GM12864 (cell line): ENCODE results near the gene IKBKE.

Source experiments
- DNase-seq: peaks from one replicate; pipeline ENCODE4 v3.0.0-alpha.2; 2011; ENCODE audit warnings: low read depth
- H3K4me3 ChIP-seq: 2 replicates; pipeline ENCODE4 v1.5.1; 2011; ENCODE audit warnings: mild to moderate bottlenecking, low read depth, low read length, control low read depth
- TF ChIP-seq, protein P1 (sequence below): IDR thresholded peaks from 2 replicates; pipeline ENCODE4 v1.5.1; 2011; ENCODE audit warnings: low read depth, mild to moderate bottlenecking, moderate library complexity, low read length, control low read depth, inconsistent platforms; ENCODE audit errors: missing control alignments

The IKBKE gene

DNA sequence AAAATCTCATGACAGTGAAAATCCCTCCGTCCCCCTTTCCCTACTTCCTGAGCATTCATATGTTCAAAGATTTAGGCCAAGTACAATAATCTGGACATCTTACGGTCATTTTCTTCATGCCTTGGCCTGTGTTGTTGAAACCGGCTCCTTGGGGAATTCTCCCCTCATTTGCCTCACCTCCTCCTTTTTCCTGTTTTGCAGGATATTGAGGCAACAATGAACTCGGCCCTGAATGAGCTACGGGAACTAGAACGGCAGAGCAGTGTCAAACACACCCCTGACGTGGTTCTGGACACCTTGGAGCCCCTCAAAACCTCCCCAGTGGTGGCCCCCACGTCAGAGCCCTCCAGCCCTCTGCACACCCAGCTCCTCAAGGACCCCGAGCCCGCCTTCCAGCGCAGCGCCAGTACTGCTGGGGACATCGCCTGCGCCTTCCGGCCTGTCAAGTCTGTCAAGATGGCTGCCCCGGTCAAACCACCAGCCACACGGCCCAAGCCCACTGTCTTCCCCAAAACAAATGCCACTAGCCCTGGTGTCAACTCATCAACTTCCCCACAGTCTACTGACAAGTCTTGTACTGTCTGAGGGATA, 9.3 kb upstream of the IKBKE start:
- TF ChIP-seq, protein P1, sequence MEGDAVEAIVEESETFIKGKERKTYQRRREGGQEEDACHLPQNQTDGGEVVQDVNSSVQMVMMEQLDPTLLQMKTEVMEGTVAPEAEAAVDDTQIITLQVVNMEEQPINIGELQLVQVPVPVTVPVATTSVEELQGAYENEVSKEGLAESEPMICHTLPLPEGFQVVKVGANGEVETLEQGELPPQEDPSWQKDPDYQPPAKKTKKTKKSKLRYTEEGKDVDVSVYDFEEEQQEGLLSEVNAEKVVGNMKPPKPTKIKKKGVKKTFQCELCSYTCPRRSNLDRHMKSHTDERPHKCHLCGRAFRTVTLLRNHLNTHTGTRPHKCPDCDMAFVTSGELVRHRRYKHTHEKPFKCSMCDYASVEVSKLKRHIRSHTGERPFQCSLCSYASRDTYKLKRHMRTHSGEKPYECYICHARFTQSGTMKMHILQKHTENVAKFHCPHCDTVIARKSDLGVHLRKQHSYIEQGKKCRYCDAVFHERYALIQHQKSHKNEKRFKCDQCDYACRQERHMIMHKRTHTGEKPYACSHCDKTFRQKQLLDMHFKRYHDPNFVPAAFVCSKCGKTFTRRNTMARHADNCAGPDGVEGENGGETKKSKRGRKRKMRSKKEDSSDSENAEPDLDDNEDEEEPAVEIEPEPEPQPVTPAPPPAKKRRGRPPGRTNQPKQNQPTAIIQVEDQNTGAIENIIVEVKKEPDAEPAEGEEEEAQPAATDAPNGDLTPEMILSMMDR, result no peak
- DNase-seq, result no peak
- H3K4me3 ChIP-seq, result no peak overlapping the region

- no peak for DNase-seq
- H3K4me3 ChIP-seq, result no peak overlapping the region
- TF ChIP-seq, protein P1, result peak; percentile 89
These were observed 8.4 kb upstream of the IKBKE start for GRCh38 chr1:206461602-206462455.

GRCh38 chr1:206463137-206463536, 7.1 kb upstream of the IKBKE start:
- no peak for DNase-seq
- TF ChIP-seq, protein P1, result no peak
- no peak overlapping the region for H3K4me3 ChIP-seq

GRCh38 chr1:206463911-206464310, 6.4 kb upstream of the IKBKE start:
- no peak for DNase-seq

GRCh38 chr1:206464456-206464964, 5.8 kb upstream of the IKBKE start:
- no peak for DNase-seq
- TF ChIP-seq, protein P1, result no peak
- no peak overlapping the region for H3K4me3 ChIP-seq

More at GRCh38 chr1:206463911-206464310, 6.4 kb upstream of the IKBKE start:
- no peak overlapping the region for H3K4me3 ChIP-seq
- TF ChIP-seq, protein P1, result no peak

DNA sequence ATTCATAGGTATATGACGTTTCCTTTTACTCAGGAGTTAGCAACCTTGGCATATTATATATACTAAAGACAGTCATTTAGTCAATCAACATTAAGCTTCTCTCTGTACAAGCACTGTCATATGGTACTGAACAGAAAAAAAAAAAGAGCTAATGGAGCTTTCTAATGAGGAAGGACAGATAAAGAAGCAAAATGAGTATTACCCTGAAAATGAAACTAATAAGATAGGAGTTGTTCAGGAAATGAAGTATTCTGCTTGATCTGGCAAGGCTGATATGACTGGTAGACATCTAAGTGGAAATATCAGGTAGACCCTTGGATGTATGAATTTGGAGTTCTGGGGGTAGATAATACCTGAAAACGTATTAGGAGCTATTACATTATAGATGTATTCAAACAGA, 4.3 kb upstream of the IKBKE start:
- TF ChIP-seq, protein P1, result no peak
- no peak overlapping the region for H3K4me3 ChIP-seq
- DNase-seq, result no peak
